ENCODE data around the gene OBSCN. TPM values are rescaled to one million over a fixed set of nuclear protein-coding genes. Genes with fewer than 3 reads are reported as not detected.

OBSCN gene
- total and polyA plus RNA-seq, 2 of the 4 experiments (the other 2 are of a cell fraction) = 4.1 to 9.5 TPM

DNA sequence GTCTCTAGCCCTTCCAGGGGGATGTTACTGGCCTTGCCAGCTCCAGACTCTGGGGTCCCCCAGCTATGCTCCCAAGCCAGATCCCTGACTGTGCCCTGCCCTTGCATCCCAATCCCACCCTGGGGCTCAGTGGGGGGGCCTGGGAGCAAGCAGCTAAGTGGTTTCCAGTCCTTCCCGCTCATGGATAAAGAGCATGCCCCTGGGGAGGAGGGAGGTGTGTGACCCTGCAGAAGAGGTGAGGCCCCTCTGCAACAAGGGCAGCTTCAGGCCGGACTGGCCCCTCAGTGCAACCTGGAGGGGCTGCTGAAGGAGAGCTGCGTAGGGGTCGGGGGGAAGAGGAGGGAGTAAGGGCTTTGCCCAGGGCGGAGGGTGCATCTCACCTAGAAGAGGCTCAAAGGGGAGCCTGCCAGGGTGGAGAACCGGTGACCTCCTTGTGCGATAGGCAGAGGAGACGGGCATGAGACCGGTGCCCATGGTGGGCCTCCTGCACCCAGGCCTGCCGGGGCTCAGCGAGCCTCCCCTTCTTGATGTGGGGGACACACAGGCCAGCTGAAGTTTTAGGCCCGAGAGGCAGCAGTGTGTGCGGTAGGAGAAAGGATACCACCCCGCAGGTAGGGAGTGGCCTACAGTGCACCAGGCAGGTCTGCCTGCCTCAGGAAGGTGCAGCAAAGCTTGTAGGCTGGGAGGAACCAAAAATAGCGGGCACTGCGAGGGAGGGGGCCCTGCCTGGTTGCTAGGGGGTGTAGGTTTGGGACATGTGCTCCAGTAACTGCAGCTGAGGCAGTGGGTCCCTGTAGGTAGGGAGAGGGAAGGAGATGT is 3.1 kb downstream of the OBSCN start:
- H4K91ac ChIP-seq (ENCODE audit: insufficient read depth, low read depth, low read length) = no peak overlapping the region
- peaks cover 5% of the 10 kb centered on the region; the same call in 1 of the 2 replicates for H4K20me1 ChIP-seq (ENCODE audit: insufficient read depth, low read length)
- H2AK9ac ChIP-seq (replicated peaks; ENCODE audit: low read depth, low read length, poor library complexity) = no peak overlapping the region
- intact Hi-C loops (cut with micrococcal nuclease) (loop anchor here (5.0 kb wide), 1 partner anchor 246 kb away; a partner anchor contains a TSS), dilution Hi-C loops (cut with HindIII; ENCODE audit: low sequenced_read_pairs, unreplicated experiment) (no loop called here), in situ Hi-C loops (cut with MboI; ENCODE audit: low sequenced_read_pairs) (no loop called here)
- WGBS, 2 experiments (ENCODE audit: extremely low coverage in 2 of 2, insufficient read length in 1 of 2) = 80% methylated on average over 6 of the region's 16 CpGs; no CpG with 5 or more reads in 1 of the 2 experiments
- H3K4me2 ChIP-seq (ENCODE audit: low read depth, low read length) = no peak overlapping the region
- H3K9me3 ChIP-seq (ENCODE audit: control insufficient read depth, insufficient read depth, low read length) = no peaks in the 10 kb centered on the region
- no peaks in the 10 kb centered on the region; the same call in 1 of the 2 replicates for H3K27me3 ChIP-seq (ENCODE audit: control insufficient read depth, insufficient read depth, low read length)
- H2BK120ac ChIP-seq (ENCODE audit: low read depth, low read length) = no peak overlapping the region
- H3K9ac ChIP-seq (ENCODE audit: low read depth, low read length) = no peak overlapping the region
- no peak overlapping the region for H4K5ac ChIP-seq (ENCODE audit: low read depth, low read length)
- H3K56ac ChIP-seq (ENCODE audit: extremely low read depth, insufficient read depth, low read length) = no peak overlapping the region
- POLR2A ChIA-PET (ENCODE audit: unreplicated experiment) = no interaction called here
- no peak for TF ChIP-seq MXI1 (IDR thresholded peaks at IDR 0.05; ENCODE audit: borderline replicate concordance, low read depth, low read length)
- no peak for TF ChIP-seq CHD1 (IDR thresholded peaks at IDR 0.05; ENCODE audit: low read depth, low read length)
- TF ChIP-seq MAZ (IDR thresholded peaks at IDR 0.05; ENCODE audit: borderline replicate concordance, low read depth, low read length) = no peak
- no peak for TF ChIP-seq NFE2L2 (IDR thresholded peaks at IDR 0.05; ENCODE audit: low read depth, low read length)
- no peak for TF ChIP-seq CEBPB (IDR thresholded peaks at IDR 0.05; ENCODE audit: low read depth, low read length)
- H3K23ac ChIP-seq (ENCODE audit: low read depth, low read length) = no peak overlapping the region
- H2BK15ac ChIP-seq (ENCODE audit: low read depth, low read length) = no peak overlapping the region
- no peak overlapping the region for H2BK20ac ChIP-seq (ENCODE audit: low read depth, low read length)
- DNase-seq (no peak), ATAC-seq (ENCODE audit: low read depth) (no peak)
- H3K4ac ChIP-seq (ENCODE audit: low read depth, low read length) = no peak overlapping the region
- H3K79me1 ChIP-seq (ENCODE audit: low read depth in 1 of 2, low read length in 2 of 2) = peaks cover 0 to 11% of the 10 kb centered on the region in 2 experiments; a peak in 2 of 4 replicates
- no peak overlapping the region for H3K18ac ChIP-seq (ENCODE audit: low read depth, low read length)
- H2BK5ac ChIP-seq (ENCODE audit: low read depth, low read length, poor library complexity, severe bottlenecking) = no peak overlapping the region
- no peaks in the 10 kb centered on the region; the same call in 1 of the 2 replicates for H3K36me3 ChIP-seq (ENCODE audit: control insufficient read depth, insufficient read depth, low read length)
- peaks cover 4% of the 10 kb centered on the region; the same call in 1 of the 2 replicates for H3K9me1 ChIP-seq (ENCODE audit: insufficient read depth, low read length)
- no peak overlapping the region for H2AK5ac ChIP-seq (ENCODE audit: low read depth, low read length)
- BruUV-seq (replicated peaks) = no TSS peak
- H2AFZ ChIP-seq (replicated peaks; ENCODE audit: low read length, poor library complexity) = no peak overlapping the region
- H3K14ac ChIP-seq (replicated peaks; ENCODE audit: low read depth, low read length) = no peak overlapping the region
- no peak overlapping the region for H4K8ac ChIP-seq (ENCODE audit: low read depth in 2 of 2, low read length in 2 of 2)
- no peak overlapping the region for H3K27ac ChIP-seq (ENCODE audit: insufficient read depth, low read length)
- no peak overlapping the region for H3K4me3 ChIP-seq (ENCODE audit: insufficient read depth, low read depth, low read length)
- CTCF ChIA-PET = no interaction called here
- peaks cover 10% of the 10 kb centered on the region; the same call in 1 of the 2 replicates for H3K4me1 ChIP-seq (ENCODE audit: control insufficient read depth, insufficient read depth, low read length)
